DMS114 treated with DMSO at 0.1 percent for 48 hours (cell line): ENCODE measurements around the gene GALR2.
"Not testable (repeated sequence)": the region's sequence is repeated elsewhere in the genome, so short reads cannot be mapped to it uniquely, and the experiment has no call there.

Source experiments
- DNase-seq: peaks from one replicate; lab custom pipeline; 2025; ENCODE audit not compliant: unreplicated experiment; lab: John Stamatoyannopoulos, UW

The GALR2 gene, protein sequence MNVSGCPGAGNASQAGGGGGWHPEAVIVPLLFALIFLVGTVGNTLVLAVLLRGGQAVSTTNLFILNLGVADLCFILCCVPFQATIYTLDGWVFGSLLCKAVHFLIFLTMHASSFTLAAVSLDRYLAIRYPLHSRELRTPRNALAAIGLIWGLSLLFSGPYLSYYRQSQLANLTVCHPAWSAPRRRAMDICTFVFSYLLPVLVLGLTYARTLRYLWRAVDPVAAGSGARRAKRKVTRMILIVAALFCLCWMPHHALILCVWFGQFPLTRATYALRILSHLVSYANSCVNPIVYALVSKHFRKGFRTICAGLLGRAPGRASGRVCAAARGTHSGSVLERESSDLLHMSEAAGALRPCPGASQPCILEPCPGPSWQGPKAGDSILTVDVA

GRCh38 chr17:76074390-76075363 is at the start of gene GALR2:
Gene GALR2, plus strand, starts transcription at chr17:76074781. Its CDS starts 103 bp downstream, at chr17:76074884.
- DNase-seq = no peak

- DNase-seq = no peak
Measured at GRCh38 chr17:76025294-76025693, 49.3 kb upstream of the GALR2 start.

GRCh38 chr17:76026714-76027158 is 47.8 kb upstream of the GALR2 start:
- DNase-seq = no peak

- DNase-seq = no peak
Measured at GRCh38 chr17:76027159-76027839, 47.3 kb upstream of the GALR2 start, which contains the start of gene EVPL. Gene EVPL, minus strand, starts transcription at chr17:76027306. Its CDS starts 108 bp downstream, at chr17:76027198.

- DNase-seq = no peak
Measured at GRCh38 chr17:76032073-76032779, 42.4 kb upstream of the GALR2 start.

DNA sequence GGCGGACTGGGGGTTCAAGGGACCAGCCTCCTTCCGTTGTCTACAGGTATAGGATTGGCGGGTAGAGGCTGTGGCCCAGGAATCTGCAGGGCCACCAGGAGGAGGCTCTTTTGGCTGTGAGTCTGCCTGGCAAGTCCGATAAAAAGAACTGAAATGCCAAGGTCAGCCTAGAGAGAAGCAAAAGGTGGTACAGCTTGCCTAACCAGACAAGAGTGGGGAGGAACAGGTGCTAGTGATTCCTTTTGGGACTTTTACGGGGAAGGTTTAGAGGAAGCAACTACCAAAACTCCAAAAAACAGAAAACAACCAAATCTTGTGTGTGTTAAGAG is 41.8 kb upstream of the GALR2 start:
- DNase-seq = no peak

GRCh38 chr17:76033139-76033538 is 41.4 kb upstream of the GALR2 start:
- DNase-seq = no peak

GRCh38 chr17:76034428-76035350 is 39.9 kb upstream of the GALR2 start:
- DNase-seq = no peak

GRCh38 chr17:76036497-76037261 is 37.9 kb upstream of the GALR2 start:
- no peak for DNase-seq

DNA sequence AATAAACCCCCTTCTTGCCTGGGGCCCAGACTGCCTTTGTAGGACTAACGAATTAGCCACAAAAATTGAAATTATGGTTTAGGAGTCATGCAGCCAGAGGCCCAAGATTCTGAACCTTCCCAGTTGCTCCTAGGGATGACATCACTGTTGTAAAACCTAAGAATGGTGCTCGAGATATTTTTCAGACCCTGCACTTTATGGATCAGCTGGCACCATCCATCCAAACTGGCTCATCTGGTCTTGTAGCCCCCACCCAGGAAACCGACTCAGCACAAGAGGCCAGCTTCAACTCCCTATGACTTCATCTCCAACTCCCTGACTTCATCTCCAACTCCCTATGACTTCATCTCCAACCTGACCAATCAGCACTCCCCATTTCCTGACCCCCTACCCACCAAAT is 36.5 kb upstream of the GALR2 start:
- DNase-seq = no peak

- DNase-seq = no peak
Measured at GRCh38 chr17:76039121-76039520, 35.5 kb upstream of the GALR2 start.

- no peak for DNase-seq
Measured at GRCh38 chr17:76040376-76040775, 34.2 kb upstream of the GALR2 start.

- not testable (repeated sequence) for DNase-seq
Measured at GRCh38 chr17:76042868-76043267, 31.7 kb upstream of the GALR2 start.

DNA sequence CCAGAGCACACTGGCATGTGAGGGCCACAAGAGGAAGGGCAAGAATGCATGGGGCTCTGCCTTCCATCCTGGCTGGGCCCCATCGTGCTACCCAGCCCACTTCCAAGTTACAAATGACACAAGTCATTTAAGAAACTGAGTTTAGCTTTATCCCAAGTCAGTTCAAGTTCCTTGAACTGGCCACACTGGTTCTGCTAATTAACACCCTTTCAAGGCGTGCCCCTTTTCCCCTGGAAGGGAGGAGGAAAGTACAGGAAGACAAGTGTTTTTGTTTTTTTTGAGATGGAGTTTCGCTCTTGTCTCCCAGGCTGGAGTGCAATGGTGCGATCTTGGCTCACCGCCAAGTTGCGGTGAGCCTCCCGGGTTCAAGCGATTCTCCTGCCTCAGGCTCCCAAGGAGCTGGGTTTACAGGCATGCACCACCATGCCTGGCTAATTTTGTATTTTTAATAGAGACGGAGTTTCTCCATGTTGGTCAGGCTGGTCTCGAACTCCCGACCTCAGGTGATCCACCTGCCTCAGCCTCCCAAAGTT is 30.0 kb upstream of the GALR2 start:
- DNase-seq = not testable (repeated sequence)

- no peak for DNase-seq
Measured at GRCh38 chr17:76046064-76046463, 28.5 kb upstream of the GALR2 start.

DNA sequence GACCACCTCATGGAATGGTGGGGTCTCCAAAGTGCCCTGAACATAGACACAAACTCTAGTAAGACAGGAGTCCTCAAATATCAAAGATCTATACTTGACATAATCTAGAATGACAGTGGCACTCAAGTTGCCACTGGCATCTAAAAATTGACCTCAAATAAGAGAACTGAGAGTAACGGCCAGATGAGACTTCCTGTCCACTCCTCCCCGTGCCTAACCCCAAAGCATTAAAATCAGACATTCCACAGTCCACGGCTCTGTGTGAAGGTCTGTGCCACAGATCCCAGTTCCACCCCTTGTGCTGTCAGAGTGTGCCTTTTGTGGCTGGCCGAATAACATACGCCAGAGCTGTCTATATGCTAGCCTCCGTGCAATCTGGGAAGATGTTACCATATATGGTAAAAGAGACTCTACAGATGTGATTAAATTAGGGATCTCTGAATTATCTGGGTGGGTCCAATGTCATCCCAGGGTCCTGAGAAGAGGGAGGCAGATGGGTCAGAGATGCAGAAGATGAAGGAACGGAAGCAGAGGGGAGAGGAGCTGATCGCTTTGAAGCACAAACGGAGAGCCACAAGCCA is 26.5 kb upstream of the GALR2 start:
- DNase-seq = no peak

DNA sequence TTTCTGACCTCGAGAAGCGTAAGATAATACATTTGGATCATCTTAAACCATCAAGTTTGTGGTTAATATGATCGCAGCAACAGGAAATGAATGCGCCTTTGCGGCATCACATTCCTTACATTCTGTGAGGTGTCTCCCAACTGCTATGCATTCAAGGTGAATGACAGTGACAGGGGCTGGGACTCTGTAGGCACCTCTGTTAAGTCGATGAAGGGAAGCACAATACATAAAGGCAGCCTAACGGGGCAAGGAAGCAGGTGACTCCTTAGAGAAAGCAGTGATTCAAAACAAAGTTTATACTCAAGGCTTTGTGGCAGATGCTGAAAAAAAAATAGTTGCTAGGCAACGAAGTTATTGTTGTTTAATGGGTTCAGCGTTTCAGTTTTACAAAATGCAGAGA is 25.9 kb upstream of the GALR2 start:
- no peak for DNase-seq

- DNase-seq = no peak
Measured at GRCh38 chr17:76049239-76049638, 25.3 kb upstream of the GALR2 start.
